ENCODE results near the gene LGALSL. TPM values are rescaled to one million over a fixed set of nuclear protein-coding genes. Genes with fewer than 3 reads are reported as not detected.
A peak's percentile ranks its signal among the peaks of the same experiment; 100 is the strongest.

Gene LGALSL
- total RNA-seq, 2 donors from 2014 or later, result 2.0 to 3.1 TPM

DNA sequence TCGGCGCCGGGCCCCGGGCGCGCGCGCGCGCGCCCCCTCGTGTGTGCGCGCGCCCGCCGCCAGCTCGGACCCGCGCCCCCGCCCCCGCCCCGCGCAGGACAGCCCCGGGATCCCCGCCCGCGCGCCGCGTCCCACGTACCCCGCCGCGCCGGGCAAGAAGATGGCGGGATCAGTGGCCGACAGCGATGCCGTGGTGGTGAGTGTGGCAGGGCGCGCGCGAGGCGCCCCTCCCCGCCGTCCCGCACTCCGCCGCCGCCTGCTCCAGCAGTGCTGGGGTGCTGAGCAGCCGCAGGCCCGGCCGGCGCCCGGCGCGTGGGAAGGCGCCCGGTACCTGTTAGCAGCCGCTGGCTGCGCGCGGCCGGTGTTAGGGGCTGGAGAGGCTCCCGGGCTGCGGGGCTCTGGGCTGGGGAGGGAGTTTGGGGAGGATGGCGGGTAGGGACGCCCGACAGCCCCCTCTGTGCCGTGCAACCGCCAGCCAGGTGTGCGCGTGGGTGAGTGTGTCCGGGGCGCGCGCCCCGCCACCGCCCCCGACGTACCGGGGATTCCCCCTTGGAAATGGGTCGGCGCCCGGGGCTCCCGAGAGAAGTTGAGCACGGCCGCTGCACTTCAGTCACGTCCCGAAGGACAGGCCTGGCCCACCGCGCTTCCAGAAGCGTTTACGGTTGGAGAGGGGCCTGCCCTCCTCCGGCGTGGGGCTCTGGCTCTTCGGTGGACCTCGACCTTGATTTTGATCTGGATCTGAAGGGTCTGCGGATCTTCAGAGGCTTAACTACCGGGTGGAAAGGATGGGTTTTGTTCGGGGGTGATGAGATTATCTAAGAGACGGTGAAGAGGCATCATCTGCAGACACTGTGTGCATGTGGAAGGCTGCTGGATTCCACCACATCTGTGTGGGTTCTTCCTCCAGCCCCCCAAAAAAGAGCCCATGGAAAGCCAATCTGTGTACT lies 697 bp downstream of the LGALSL start:
- no peaks in the 10 kb centered on the region for H3K9me3 Mint-ChIP-seq

GRCh38 chr2:64455545-64455944 lies 1.6 kb downstream of the LGALSL start:
- Mint-ChIP-seq H3K36me3 (ENCODE audit: insufficient read depth in 2 of 2) (no peaks in the 10 kb centered on the region), H3K4me3 (peak overlapping the region; percentile 75 to 81), H3K27me3 (ENCODE audit: low read depth) (peaks cover 7% of the 10 kb centered on the region), H3K9me3 (no peaks in the 10 kb centered on the region), H3K27ac (no peak overlapping the region), H3K4me1 (ENCODE audit: low read depth) (peaks cover 9% of the 10 kb centered on the region)
- no peak for ATAC-seq (replicated peaks in 1 of 2)
- no peak for DNase-seq

More for the DNA sequence above, 697 bp downstream of the LGALSL start:
- peak; percentile 87 to 88 for ATAC-seq (replicated peaks in 1 of 2)
- DNase-seq, result peak; percentile 64 to 73
- Mint-ChIP-seq H3K27me3 (ENCODE audit: low read depth) (peaks cover 7% of the 10 kb centered on the region), H3K4me3 (peak overlapping the region; percentile 75 to 81), H3K27ac (no peak overlapping the region), H3K36me3 (ENCODE audit: insufficient read depth in 2 of 2) (no peaks in the 10 kb centered on the region), H3K4me1 (ENCODE audit: low read depth) (peaks cover 9% of the 10 kb centered on the region)

GRCh38 chr2:64456293-64456692 lies 2.3 kb downstream of the LGALSL start:
- DNase-seq (no peak), ATAC-seq (replicated peaks in 1 of 2) (no peak)
- H3K4me3 Mint-ChIP-seq, result no peak overlapping the region
- H3K36me3 Mint-ChIP-seq (ENCODE audit: insufficient read depth in 2 of 2), result no peaks in the 10 kb centered on the region
- H3K27ac Mint-ChIP-seq, result no peak overlapping the region
- H3K27me3 Mint-ChIP-seq (ENCODE audit: low read depth), result peaks cover 7% of the 10 kb centered on the region
- H3K9me3 Mint-ChIP-seq, result no peaks in the 10 kb centered on the region
- H3K4me1 Mint-ChIP-seq (ENCODE audit: low read depth), result peaks cover 9% of the 10 kb centered on the region

DNA sequence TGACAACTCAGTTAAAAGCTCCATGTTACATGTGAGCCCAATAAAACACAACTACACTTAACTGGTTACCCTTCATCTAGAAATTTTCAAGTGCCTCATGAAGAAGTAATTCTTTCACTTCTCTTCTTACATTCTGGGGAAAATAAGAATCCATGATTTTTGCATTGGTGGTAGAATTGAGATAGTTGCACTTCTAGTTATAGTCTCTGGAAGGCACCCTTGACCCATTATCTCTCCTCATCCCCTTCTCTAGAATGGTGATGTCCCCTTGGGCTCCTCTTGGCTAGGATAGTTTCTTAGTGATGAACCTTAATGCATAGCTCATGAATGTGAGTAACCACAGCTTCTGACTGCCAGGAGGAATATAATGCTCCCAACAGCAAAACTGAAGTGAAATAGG lies 3.6 kb downstream of the LGALSL start:
- H3K4me3 Mint-ChIP-seq, result no peak overlapping the region
- DNase-seq (no peak), ATAC-seq (replicated peaks in 1 of 2) (no peak)
- peaks cover 9% of the 10 kb centered on the region for H3K4me1 Mint-ChIP-seq (ENCODE audit: low read depth)
- H3K27ac Mint-ChIP-seq, result no peak overlapping the region
- peaks cover 7% of the 10 kb centered on the region for H3K27me3 Mint-ChIP-seq (ENCODE audit: low read depth)
- H3K9me3 Mint-ChIP-seq, result no peaks in the 10 kb centered on the region
- H3K36me3 Mint-ChIP-seq (ENCODE audit: insufficient read depth in 2 of 2), result no peaks in the 10 kb centered on the region

DNA sequence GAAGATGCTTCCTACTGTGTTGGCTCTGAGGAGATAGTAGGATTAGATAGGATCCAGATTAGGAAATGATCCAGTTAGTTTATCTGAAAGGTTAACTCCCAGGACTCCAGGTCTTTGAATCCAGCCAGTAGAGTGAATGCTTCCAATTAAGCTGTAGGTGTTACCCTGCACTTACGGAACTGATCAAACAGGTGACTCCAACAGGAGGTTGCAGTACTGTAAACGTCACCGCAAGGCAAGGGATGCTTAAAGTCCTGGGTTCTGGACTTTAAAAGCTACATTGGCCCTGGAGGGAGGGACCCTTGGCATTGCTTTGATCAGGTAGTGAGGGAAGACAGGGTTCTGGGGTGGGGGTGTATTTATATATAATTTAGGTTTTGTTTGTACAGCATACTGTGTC lies 5.6 kb downstream of the LGALSL start:
- Mint-ChIP-seq H3K27me3 (ENCODE audit: low read depth) (peaks cover 12% of the 10 kb centered on the region), H3K36me3 (ENCODE audit: insufficient read depth in 2 of 2) (no peaks in the 10 kb centered on the region), H3K4me1 (ENCODE audit: low read depth) (peaks cover 9% of the 10 kb centered on the region), H3K9me3 (no peaks in the 10 kb centered on the region), H3K27ac (no peak overlapping the region), H3K4me3 (no peak overlapping the region)
- DNase-seq (no peak), ATAC-seq (replicated peaks in 1 of 2) (no peak)

DNA sequence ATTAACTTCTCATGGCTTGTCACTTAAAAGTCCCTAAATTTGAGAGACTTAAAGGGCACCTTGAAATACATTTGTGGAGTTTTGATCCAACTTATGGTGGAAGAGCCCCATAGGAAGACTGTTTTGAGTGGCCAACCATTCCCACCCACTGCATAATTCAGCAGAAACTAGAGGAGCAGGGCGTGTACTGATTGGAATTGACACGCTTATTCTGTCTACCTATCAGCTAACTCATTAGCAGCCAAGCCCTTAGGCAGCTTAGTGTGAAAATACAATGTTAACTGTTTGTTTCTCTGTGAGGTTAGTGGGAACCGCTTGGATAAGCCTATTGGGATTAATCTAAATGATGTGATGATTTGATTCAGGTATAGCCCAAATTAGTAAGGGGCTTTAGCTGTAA lies 6.4 kb downstream of the LGALSL start:
- DNase-seq (no peak), ATAC-seq (replicated peaks in 1 of 2) (no peak)
- peaks cover 3% of the 10 kb centered on the region for H3K4me1 Mint-ChIP-seq (ENCODE audit: low read depth)
- H3K36me3 Mint-ChIP-seq (ENCODE audit: insufficient read depth in 2 of 2), result no peaks in the 10 kb centered on the region
- H3K9me3 Mint-ChIP-seq, result no peaks in the 10 kb centered on the region
- H3K4me3 Mint-ChIP-seq, result no peak overlapping the region
- peaks cover 12% of the 10 kb centered on the region for H3K27me3 Mint-ChIP-seq (ENCODE audit: low read depth)
- H3K27ac Mint-ChIP-seq, result no peak overlapping the region

DNA sequence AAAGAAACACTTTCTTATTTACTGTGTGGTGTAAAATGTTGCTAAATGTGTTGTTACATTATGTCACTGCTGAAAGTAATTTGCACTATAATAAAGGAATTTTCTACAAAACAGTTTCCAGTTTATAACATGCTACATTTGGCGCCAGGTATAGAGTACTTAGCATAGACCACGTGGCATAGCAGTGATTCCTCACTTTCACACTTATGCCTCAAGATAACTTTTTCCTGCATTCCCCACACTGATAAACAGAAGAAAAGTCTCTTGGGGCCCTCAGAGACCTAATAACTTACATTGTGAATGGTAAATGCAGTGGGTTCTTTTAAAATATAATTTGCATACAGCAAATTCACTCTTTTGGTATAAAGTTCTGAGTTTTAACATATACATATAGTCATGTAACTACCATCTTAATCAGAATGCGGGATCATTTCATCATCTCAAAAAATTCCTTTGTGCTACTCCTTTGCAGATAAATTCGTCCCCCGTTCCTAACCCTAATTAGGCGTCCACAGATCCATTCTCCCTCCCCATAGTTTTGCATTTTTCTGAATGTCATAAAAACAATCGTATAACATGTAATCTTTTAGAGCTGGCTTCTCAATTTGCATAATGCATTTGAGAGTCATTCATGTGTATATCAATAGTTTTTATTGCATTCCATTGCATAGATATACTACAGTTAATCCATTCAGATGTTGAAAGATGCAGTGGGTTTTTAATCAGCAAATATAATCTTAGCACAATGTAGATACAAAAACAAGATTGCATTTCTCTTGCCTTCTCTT lies 7.5 kb downstream of the LGALSL start:
- H3K27me3 Mint-ChIP-seq (ENCODE audit: low read depth), result peaks cover 12% of the 10 kb centered on the region
- H3K27ac Mint-ChIP-seq, result no peak overlapping the region
- ATAC-seq (replicated peaks in 1 of 2), result no peak
- DNase-seq, result no peak
- no peak overlapping the region for H3K4me3 Mint-ChIP-seq
- no peaks in the 10 kb centered on the region for H3K4me1 Mint-ChIP-seq (ENCODE audit: low read depth)
- no peaks in the 10 kb centered on the region for H3K9me3 Mint-ChIP-seq
- H3K36me3 Mint-ChIP-seq (ENCODE audit: insufficient read depth in 2 of 2), result no peaks in the 10 kb centered on the region

DNA sequence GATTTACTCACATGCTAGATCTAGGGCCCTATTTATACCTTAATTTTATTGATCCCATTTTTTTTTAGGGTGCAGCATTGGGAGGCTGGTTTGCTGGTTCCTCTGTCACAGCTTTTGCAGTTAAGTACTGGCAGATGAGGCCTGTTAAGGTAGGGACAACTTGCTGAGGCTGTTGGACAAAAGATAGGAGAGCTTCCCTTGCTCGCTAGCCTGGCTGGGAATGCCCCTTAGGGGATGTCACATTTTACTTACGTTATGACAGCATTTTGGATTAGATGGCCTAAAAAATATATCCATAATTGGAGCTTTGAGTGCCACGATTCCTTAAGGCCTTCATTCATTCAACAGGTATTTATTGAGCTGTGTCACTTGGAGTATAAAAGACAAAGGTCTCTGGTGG lies 8.2 kb downstream of the LGALSL start:
- Mint-ChIP-seq H3K4me1 (ENCODE audit: low read depth) (no peaks in the 10 kb centered on the region), H3K36me3 (ENCODE audit: insufficient read depth in 2 of 2) (no peaks in the 10 kb centered on the region), H3K9me3 (no peaks in the 10 kb centered on the region), H3K4me3 (no peak overlapping the region), H3K27ac (no peak overlapping the region), H3K27me3 (ENCODE audit: low read depth) (peaks cover 12% of the 10 kb centered on the region)
- no peak for ATAC-seq (replicated peaks in 1 of 2)
- no peak for DNase-seq

DNA sequence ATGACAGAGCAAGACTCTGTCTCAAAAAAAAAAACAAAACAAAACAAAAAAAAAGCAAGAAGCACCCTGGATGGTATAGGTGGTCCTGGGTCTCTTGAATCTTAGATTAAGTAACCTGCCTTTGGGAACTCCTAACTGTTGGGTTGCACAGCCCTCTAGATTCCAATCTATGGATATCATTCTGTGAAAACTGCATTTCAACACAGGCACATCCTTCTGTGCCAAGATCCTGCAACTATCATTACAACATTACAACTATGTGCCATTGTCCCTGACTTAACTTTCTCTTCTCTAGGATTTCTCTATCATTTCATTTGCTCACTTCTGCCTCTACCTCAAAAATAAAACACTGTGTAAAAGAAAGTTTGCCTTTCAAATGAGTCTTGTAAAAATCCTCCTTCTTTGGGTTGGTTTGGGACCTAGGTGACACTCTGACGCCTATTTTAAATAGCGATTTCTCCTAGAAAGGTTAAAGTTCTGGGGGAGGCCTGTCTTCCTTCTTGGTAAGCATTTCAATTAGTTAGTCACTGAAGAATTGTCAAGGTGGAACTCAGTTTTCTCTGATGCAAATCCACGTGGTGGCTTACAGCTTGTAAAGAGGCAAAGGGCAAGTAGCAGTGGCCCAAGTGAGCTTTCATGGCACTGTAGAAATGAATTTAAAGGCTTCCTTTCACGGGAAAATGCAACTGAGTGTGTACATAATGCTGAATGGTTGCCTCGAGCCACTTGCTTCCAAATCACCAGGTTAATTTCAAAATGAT lies 9.2 kb downstream of the LGALSL start:
- ATAC-seq (replicated peaks in 1 of 2), result no peak
- Mint-ChIP-seq H3K27ac (no peak overlapping the region), H3K27me3 (ENCODE audit: low read depth) (peaks cover 12% of the 10 kb centered on the region), H3K4me1 (ENCODE audit: low read depth) (no peaks in the 10 kb centered on the region), H3K9me3 (no peaks in the 10 kb centered on the region), H3K36me3 (ENCODE audit: insufficient read depth in 2 of 2) (no peaks in the 10 kb centered on the region), H3K4me3 (no peak overlapping the region)
- no peak for DNase-seq

DNA sequence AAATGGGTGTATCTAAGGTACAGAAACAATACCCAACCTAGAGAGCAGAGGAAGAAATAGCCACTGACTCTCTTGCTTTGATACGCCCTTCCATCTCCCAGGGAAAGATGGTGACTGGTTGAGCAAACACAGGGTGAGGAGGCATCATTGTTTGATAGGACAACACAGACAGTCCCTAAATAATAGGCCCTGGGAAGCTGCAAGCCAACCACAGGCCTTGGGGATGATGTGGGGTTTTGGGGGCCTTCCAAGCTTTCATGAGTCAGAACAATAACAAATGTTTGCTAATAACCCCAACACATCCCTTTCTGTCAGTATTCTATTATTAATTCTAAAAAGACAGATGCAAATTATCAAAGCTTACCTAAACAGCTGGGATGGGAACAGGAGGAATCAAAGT lies 9.8 kb downstream of the LGALSL start:
- ATAC-seq (replicated peaks in 1 of 2), result no peak
- Mint-ChIP-seq H3K27ac (no peak overlapping the region), H3K9me3 (no peaks in the 10 kb centered on the region), H3K4me3 (no peak overlapping the region), H3K4me1 (ENCODE audit: low read depth) (no peaks in the 10 kb centered on the region), H3K36me3 (ENCODE audit: insufficient read depth in 2 of 2) (no peaks in the 10 kb centered on the region), H3K27me3 (ENCODE audit: low read depth) (peaks cover 12% of the 10 kb centered on the region)
- DNase-seq, result no peak

DNA sequence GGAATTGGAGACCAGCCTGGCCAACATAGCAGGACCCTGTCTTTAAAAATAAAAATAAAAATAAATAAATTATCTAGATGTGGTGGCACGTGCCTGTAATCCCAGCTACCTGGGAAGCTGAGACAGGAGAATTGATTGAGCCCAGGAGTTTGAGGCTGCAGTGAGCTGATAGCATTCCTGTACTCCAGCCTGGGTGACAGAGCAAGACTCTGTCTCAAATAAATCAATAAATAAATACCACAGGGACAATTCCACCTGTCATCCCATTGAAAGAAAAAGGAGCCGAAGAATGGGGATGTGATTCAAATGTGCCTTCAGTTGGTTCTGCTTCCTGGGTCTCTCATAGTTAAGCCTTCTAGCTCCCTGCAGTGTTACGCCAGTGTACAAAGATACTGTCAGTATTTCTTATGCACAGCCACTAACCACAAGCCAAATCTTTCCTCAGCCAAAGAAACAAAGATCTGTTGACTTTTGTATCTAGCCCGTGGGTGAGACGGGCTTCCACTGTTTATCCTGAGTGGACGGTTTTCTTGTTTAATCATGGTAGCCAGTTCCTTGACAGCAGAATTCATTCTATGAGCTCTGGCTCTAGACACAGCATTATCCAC lies 12.6 kb downstream of the LGALSL start:
- no peak overlapping the region for H3K4me3 Mint-ChIP-seq
- ATAC-seq (replicated peaks in 1 of 2), result no peak
- no peaks in the 10 kb centered on the region for H3K9me3 Mint-ChIP-seq
- H3K4me1 Mint-ChIP-seq (ENCODE audit: low read depth), result no peaks in the 10 kb centered on the region
- H3K27me3 Mint-ChIP-seq (ENCODE audit: low read depth), result peaks cover 12% of the 10 kb centered on the region
- no peak for DNase-seq
- no peaks in the 10 kb centered on the region for H3K36me3 Mint-ChIP-seq (ENCODE audit: insufficient read depth in 2 of 2)
- H3K27ac Mint-ChIP-seq, result no peak overlapping the region

DNA sequence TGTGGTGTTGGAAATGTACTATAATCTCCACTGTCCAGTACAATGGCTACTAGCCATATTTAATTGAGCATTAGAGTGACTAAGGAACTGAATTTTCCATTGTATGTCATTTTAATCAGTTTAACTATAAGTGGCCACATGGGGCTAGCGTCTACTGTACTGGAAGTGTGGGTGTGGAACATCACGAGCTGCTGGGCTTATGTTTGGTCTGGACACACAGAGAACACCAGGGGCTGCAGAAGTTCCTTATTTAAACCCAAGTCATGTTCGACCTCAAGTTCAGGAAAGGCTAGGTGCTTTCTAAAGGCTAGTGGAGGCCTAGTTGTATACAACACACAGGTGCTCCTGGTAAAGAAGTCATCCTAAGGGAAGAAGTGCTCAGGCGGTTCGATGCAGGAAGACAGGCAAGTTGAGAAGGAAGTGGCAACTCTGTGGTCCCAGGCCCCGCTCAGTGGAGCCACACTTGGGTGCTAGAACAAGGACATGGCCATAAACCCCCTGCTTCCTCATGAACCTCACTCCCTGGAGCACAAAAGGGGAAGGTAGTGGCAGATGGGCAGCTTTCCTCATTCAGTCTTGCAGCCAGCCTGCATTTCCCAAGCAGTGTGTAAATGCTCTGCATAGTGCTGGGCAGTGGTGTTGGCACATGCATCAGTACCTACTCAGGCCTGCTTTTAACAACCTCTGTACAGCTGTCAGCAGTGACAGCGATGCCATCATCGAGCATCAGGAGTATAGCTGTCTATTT lies 13.3 kb downstream of the LGALSL start:
- Mint-ChIP-seq H3K4me1 (ENCODE audit: low read depth) (no peaks in the 10 kb centered on the region), H3K9me3 (no peaks in the 10 kb centered on the region), H3K27ac (no peak overlapping the region), H3K4me3 (no peak overlapping the region), H3K27me3 (ENCODE audit: low read depth) (peaks cover 12% of the 10 kb centered on the region), H3K36me3 (ENCODE audit: insufficient read depth in 2 of 2) (no peaks in the 10 kb centered on the region)
- ATAC-seq (replicated peaks in 1 of 2) (no peak), DNase-seq (no peak)

Data from activated T-cell treated with anti-CD3 and anti-CD28 coated beads, Interleukin-2, amount 50 U/mL, for 72 hours (primary cell).